Colonic mucosa (tissue), 4 donors: ENCODE measurements around the gene EDNRA. TPM values are rescaled to one million over a fixed set of nuclear protein-coding genes. Genes with fewer than 3 reads are reported as not detected.
A peak's percentile ranks its signal among the peaks of the same experiment; 100 is the strongest.

Experiments used
- DNase-seq: peaks from one replicate; pipeline ENCODE4 v3.0.0-alpha.2; 2020
- H3K27ac ChIP-seq: fragments of 200-600 bp; one replicate; pipeline ENCODE4 v1.8.0; 2021
- H3K27me3 ChIP-seq: fragments of 200-600 bp; one replicate; pipeline ENCODE4 v1.8.0; 2021
- H3K36me3 ChIP-seq: fragments of 200-600 bp; one replicate; pipeline ENCODE4 v1.8.0; 2021
- H3K4me1 ChIP-seq: fragments of 200-600 bp; one replicate; pipeline ENCODE4 v1.8.0; 2021; ENCODE audit warnings: mild to moderate bottlenecking
- H3K4me3 ChIP-seq: fragments of 200-600 bp; one replicate; pipeline ENCODE4 v1.8.0; 2021
- H3K9ac ChIP-seq, 2 donors: one replicate each; pipeline ENCODE4 v1.7.0; 2013; ENCODE audit warnings: control low read depth in 2 of 2, low read depth in 2 of 2, low read length in 2 of 2
- H3K9me3 ChIP-seq: fragments of 200-600 bp; one replicate; pipeline ENCODE4 v1.8.0; 2021
- intact Hi-C: fragments of 100-400 bp; cut with DNase I; formaldehyde crosslinking; loops from one replicate; pipeline ENCODE4 v1.14.1; 2022
- total RNA-seq, 2 donors: library from RNA; stranded (reverse); fragmentation: NEBNext Ultra II Directional in 1 of 2; extraction: Animal tissue kit (Norgen Biotek cat#: 25700) in 1 of 2; gene quantifications; one replicate each; pipeline ENCODE4 v1.2.1, GENCODE V29; 2021
- TF ChIP-seq, protein P1 (sequence below): fragments of 200-600 bp; IDR thresholded peaks from one replicate; pipeline ENCODE4 v1.8.0; 2022; ENCODE audit warnings: antibody characterized with exemption, mild to moderate bottlenecking
- donor health status: healthy.
- donor health status: DM: no; HTN: no; CAD: no.
- donor health status: DM: no; HTN: no; CAD: no.

Gene EDNRA
- total RNA-seq, 2 donors from 2014 or later = 0.91 to 1.8 TPM

DNA sequence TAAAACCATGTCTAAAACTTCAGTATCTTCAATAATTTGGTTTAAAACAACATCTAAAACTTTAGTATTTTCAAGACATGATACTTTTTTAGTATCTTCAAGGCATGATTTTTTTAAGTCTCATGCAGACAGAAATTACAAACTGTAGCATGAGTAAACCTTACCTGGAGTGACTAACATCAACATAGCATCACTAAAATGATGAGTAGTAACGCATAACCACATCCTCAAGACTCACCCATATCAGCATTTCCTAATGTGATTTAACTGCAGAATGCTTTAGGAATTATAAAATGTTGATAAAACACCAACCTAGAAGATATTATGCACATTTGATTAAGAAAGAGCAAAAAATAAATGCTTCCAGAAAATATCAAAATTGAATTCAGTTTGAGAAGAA lies 19.7 kb upstream of the EDNRA start:
- H3K27me3 ChIP-seq = no peaks in the 10 kb centered on the region
- TF ChIP-seq, protein P1, sequence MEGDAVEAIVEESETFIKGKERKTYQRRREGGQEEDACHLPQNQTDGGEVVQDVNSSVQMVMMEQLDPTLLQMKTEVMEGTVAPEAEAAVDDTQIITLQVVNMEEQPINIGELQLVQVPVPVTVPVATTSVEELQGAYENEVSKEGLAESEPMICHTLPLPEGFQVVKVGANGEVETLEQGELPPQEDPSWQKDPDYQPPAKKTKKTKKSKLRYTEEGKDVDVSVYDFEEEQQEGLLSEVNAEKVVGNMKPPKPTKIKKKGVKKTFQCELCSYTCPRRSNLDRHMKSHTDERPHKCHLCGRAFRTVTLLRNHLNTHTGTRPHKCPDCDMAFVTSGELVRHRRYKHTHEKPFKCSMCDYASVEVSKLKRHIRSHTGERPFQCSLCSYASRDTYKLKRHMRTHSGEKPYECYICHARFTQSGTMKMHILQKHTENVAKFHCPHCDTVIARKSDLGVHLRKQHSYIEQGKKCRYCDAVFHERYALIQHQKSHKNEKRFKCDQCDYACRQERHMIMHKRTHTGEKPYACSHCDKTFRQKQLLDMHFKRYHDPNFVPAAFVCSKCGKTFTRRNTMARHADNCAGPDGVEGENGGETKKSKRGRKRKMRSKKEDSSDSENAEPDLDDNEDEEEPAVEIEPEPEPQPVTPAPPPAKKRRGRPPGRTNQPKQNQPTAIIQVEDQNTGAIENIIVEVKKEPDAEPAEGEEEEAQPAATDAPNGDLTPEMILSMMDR = no peak
- DNase-seq = no peak
- no peak overlapping the region for H3K9ac ChIP-seq
- H3K27ac ChIP-seq = no peak overlapping the region
- intact Hi-C loops = no loop called here
- no peaks in the 10 kb centered on the region for H3K36me3 ChIP-seq
- H3K4me3 ChIP-seq = no peak overlapping the region
- no peaks in the 10 kb centered on the region for H3K4me1 ChIP-seq
- H3K9me3 ChIP-seq = no peaks in the 10 kb centered on the region

DNA sequence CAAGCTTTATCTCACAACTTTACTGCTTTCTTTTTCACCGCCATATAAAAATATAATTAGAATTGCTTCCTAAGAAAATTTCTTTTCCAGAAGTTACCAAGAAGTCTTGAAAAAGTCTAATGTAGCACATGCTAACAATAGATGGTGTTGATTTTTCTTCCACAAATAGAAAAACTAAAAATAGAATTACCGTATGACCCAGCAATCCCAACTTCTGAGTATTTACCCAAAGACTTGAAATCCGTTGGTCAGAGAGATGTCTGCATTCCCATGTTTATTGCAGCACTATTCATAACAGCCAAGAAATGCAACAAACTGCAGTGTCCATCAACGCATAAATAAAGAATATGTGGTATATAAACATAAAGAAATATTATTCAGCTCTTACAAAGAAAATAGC lies 17.8 kb upstream of the EDNRA start:
- Histone ChIP-seq H3K4me1 (no peaks in the 10 kb centered on the region), H3K36me3 (no peaks in the 10 kb centered on the region), H3K9ac (no peak overlapping the region), H3K27ac (no peak overlapping the region), H3K4me3 (no peak overlapping the region), H3K27me3 (no peaks in the 10 kb centered on the region), H3K9me3 (no peaks in the 10 kb centered on the region)
- DNase-seq = no peak
- intact Hi-C loops = no loop called here
- TF ChIP-seq, protein P1 = no peak

DNA sequence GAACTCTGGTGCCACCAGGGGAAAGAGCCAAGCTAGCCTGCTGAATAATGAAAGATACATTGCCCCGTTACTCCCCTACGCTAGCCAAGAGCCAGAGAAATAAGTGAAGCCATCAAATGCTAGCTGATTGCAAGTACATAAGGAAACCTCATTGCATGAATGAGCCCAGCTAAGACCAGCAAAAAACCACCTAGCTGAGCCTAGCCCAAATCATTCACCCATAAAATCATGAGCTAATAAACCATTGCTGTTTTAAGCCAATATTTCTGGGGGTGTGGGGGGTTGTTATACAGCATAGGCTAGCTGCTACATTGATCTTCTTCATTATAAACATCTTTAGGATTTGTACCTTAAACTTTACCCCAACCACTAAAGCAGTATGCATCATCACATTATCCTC lies 15.4 kb upstream of the EDNRA start:
- no peaks in the 10 kb centered on the region for H3K4me1 ChIP-seq
- no peak overlapping the region for H3K4me3 ChIP-seq
- intact Hi-C loops = no loop called here
- TF ChIP-seq, protein P1 = no peak
- no peak overlapping the region for H3K9ac ChIP-seq
- H3K27me3 ChIP-seq = no peaks in the 10 kb centered on the region
- no peaks in the 10 kb centered on the region for H3K9me3 ChIP-seq
- H3K27ac ChIP-seq = no peak overlapping the region
- H3K36me3 ChIP-seq = no peaks in the 10 kb centered on the region
- DNase-seq = no peak

DNA sequence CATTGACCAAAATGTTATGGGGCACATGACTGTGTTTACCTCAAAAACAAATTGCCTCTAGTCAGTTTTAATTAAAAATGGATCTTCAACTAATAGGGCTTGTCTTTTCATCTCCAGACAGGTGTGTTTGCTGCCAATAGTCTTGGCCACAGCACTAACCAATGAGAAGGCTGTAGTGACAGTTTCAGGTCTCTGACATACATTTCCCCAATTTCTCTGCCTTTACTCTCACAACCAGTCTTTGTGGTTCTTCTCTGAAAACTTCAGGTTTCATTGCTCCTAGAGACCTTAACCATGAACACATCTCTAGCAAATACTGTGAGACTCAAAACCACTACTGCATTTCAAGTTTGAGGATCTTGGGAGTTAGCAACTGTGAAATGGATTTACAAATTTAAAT lies 3.5 kb upstream of the EDNRA start:
- H3K36me3 ChIP-seq = no peaks in the 10 kb centered on the region

DNA sequence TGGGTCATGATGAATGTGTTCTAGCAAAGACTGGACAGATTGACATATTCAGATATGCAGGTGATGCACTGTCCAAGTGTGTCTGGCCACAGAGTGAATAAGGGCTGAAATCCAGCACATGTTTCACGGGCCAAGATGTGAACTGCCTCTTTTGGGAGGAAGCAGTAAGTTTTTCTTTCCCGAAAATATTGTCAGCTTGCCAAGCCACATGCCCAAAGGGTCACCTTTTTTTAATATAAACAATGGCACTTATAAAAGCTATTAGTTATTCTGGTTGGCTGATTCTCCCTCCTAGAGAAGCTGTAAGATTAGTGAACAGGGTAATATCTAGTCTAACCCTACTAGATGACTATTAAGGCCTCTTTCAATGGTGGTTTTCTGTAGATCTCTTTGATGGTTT lies 1.5 kb upstream of the EDNRA start:
- no peak overlapping the region for H3K27ac ChIP-seq
- intact Hi-C loops = no loop called here

More for the DNA sequence above, 3.5 kb upstream of the EDNRA start:
- H3K4me1 ChIP-seq = no peaks in the 10 kb centered on the region
- no peak for DNase-seq
- intact Hi-C loops = no loop called here
- peaks cover 9% of the 10 kb centered on the region for H3K27me3 ChIP-seq
- H3K9me3 ChIP-seq = no peaks in the 10 kb centered on the region
- no peak overlapping the region for H3K27ac ChIP-seq
- H3K4me3 ChIP-seq = no peak overlapping the region
- H3K9ac ChIP-seq = peak overlapping the region in 1 of 2 donors; percentile 24
- TF ChIP-seq, protein P1 = no peak

More for the DNA sequence above, 1.5 kb upstream of the EDNRA start:
- Histone ChIP-seq H3K36me3 (no peaks in the 10 kb centered on the region), H3K4me3 (no peak overlapping the region), H3K9me3 (no peaks in the 10 kb centered on the region), H3K9ac (no peak overlapping the region), H3K27me3 (peaks cover 9% of the 10 kb centered on the region), H3K4me1 (no peaks in the 10 kb centered on the region)
- no peak for DNase-seq
- TF ChIP-seq, protein P1 = no peak
